HepG2 (cell line): ENCODE results near the gene KATNBL1. TPM values are rescaled to one million over a fixed set of nuclear protein-coding genes. Genes with fewer than 3 reads are reported as not detected.

ENCODE experiments used
- ATAC-seq: fragments of 200-7000 bp; cut with Tn5 transposase; 3 replicates; pipeline ENCODE4 v1.9.1; 2020; ENCODE audit warnings: mild to moderate bottlenecking, moderate library complexity
- BruUV-seq: library from RNA; stranded (reverse); fragments of 400-500 nt; replicated peaks from 2 replicates; lab custom pipeline; 2021; lab: Mats Ljungman, UMichigan
- CTCF ChIA-PET: fragments of 300-600 bp; formaldehyde crosslinking; extraction: SDS; loops from one replicate; lab custom pipeline; 2021; ENCODE audit warnings: low total read pairs, inconsistent platforms, low intra/inter-chr PET ratio; lab: Yijun Ruan, JAX
- POLR2A ChIA-PET: fragments of 350-600 bp; sonication (Branson Sonifier 250); formaldehyde crosslinking; loops from one replicate; lab custom pipeline; 2020; ENCODE audit warnings: antibody characterized with exemption, inconsistent platforms; lab: Yijun Ruan, JAX
- DNase-seq: peaks from one replicate; pipeline ENCODE4 v3.0.0-alpha.2; 2015; ENCODE audit warnings: low spot score
- FAIRE-seq: peaks from 3 replicates; lab custom pipeline; 2011; peaks lifted over from hg19 to GRCh38; lab: Jason Lieb, UNC
- H2AFZ ChIP-seq: one replicate; pipeline ENCODE4 v1.6.1; 2011; ENCODE audit warnings: low read length, inconsistent platforms
- H3K27ac ChIP-seq: fragments of 300-600 bp; 3 replicates; pipeline ENCODE4 v1.8.0; 2011; ENCODE audit warnings: mixed run types, mild to moderate bottlenecking, mixed read lengths, low read length, inconsistent platforms; ENCODE audit not compliant: insufficient read depth; ENCODE audit errors: extremely low read length
- H3K27me3 ChIP-seq, 2 experiments: fragments of 200-600 bp in 1 of 2; 2 replicates in 1 of 2; 3 replicates in 1 of 2; pipeline versions ENCODE4 v1.6.0 to v1.8.0; 2011; ENCODE audit warnings: low read length in 2 of 2, mild to moderate bottlenecking in 2 of 2, moderate library complexity in 2 of 2, inconsistent platforms in 1 of 2; ENCODE audit not compliant: insufficient read depth in 2 of 2, control insufficient read depth in 1 of 2
- H3K36me3 ChIP-seq, 2 experiments: fragments of 200-600 bp in 1 of 2; replicated peaks in 1 of 2; 2 replicates in 1 of 2; 3 replicates in 1 of 2; pipeline versions ENCODE4 v1.5.1 to v1.8.0; 2011; ENCODE audit warnings: low read length in 2 of 2, inconsistent platforms in 1 of 2; ENCODE audit not compliant: insufficient read depth in 2 of 2, control insufficient read depth in 1 of 2
- H3K4me1 ChIP-seq: 2 replicates; pipeline ENCODE4 v1.5.1; 2012; ENCODE audit warnings: low read length, inconsistent platforms; ENCODE audit not compliant: insufficient read depth
- H3K4me2 ChIP-seq: 2 replicates; pipeline ENCODE4 v1.6.0; 2011; ENCODE audit warnings: low read depth, low read length, inconsistent platforms
- H3K4me3 ChIP-seq, 3 experiments: fragments of 200-600 bp in 1 of 3; sonication (generic), shearing (Covaris generic) in 1 of 3; replicated peaks in 1 of 3; 2 replicates each; pipeline ENCODE4 v1.5.1; 2011 to 2016; ENCODE audit warnings: low read length in 3 of 3, inconsistent platforms in 2 of 3, low read depth in 2 of 3, mild to moderate bottlenecking in 2 of 3, control low read depth in 1 of 3, mixed read lengths in 1 of 3; ENCODE audit not compliant: insufficient read depth in 1 of 3
- H3K79me2 ChIP-seq: one replicate; pipeline ENCODE4 v1.6.1; 2011; ENCODE audit warnings: low read length, inconsistent platforms; ENCODE audit not compliant: insufficient read depth
- H3K9ac ChIP-seq: 2 replicates; pipeline ENCODE4 v1.6.0; 2011; ENCODE audit warnings: mild to moderate bottlenecking, low read depth, low read length, inconsistent platforms; ENCODE audit not compliant: insufficient read depth
- H3K9me3 ChIP-seq: 2 replicates; pipeline ENCODE4 v1.5.1; 2012; ENCODE audit warnings: mild to moderate bottlenecking, low read length
- H4K20me1 ChIP-seq: 2 replicates; pipeline ENCODE4 v1.6.0; 2011; ENCODE audit warnings: inconsistent platforms, mild to moderate bottlenecking, low read length, moderate library complexity; ENCODE audit not compliant: insufficient read depth
- GLI4 ChIP-seq: sonication (generic); formaldehyde crosslinking; IDR thresholded peaks from 2 replicates; pipeline ENCODE4 v1.5.1; 2020; ENCODE audit warnings: missing genetic modification reagents, mild to moderate bottlenecking, moderate library complexity, borderline replicate concordance
- GMEB1 ChIP-seq: sonication (generic); formaldehyde crosslinking; IDR thresholded peaks from 2 replicates; pipeline ENCODE4 v1.5.1; 2020; ENCODE audit warnings: missing genetic modification reagents, mild to moderate bottlenecking, borderline replicate concordance
- HOXD1 ChIP-seq: sonication (generic); formaldehyde crosslinking; IDR thresholded peaks from 2 replicates; pipeline ENCODE4 v1.5.0; 2020; ENCODE audit warnings: missing genetic modification reagents
- IKZF4 ChIP-seq: sonication (generic); formaldehyde crosslinking; IDR thresholded peaks from 2 replicates; pipeline ENCODE4 v1.5.1; 2020; ENCODE audit warnings: borderline replicate concordance, mild to moderate bottlenecking, low read depth, missing genetic modification reagents; ENCODE audit errors: not compliant biosample characterization
- PAWR ChIP-seq: sonication (generic); formaldehyde crosslinking; IDR thresholded peaks from 2 replicates; pipeline ENCODE4 v1.4.0; 2020; ENCODE audit warnings: missing genetic modification reagents, mild to moderate bottlenecking, borderline replicate concordance
- SETDB1 ChIP-seq: sonication (generic); formaldehyde crosslinking; IDR thresholded peaks from 2 replicates; pipeline ENCODE4 v1.5.1; 2020; ENCODE audit warnings: missing genetic modification reagents, mild to moderate bottlenecking, borderline replicate concordance
- SMARCE1 ChIP-seq: fragments of 450-650 bp; IDR thresholded peaks from 2 replicates; pipeline ENCODE4 v1.6.1; 2017; ENCODE audit warnings: borderline replicate concordance
- WIZ ChIP-seq: sonication (generic); formaldehyde crosslinking; IDR thresholded peaks from 2 replicates; pipeline ENCODE4 v1.5.1; 2020; ENCODE audit warnings: mild to moderate bottlenecking, missing genetic modification reagents
- ZBTB7A ChIP-seq: sonication (generic); formaldehyde crosslinking; IDR thresholded peaks from 2 replicates; pipeline ENCODE4 v1.8.0; 2022; ENCODE audit warnings: mild to moderate bottlenecking, missing genetic modification reagents
- ZNF17 ChIP-seq: sonication (generic); formaldehyde crosslinking; IDR thresholded peaks from 2 replicates; pipeline ENCODE4 v1.5.0; 2020; ENCODE audit warnings: mild to moderate bottlenecking, missing genetic modification reagents
- ZNF644 ChIP-seq: IDR thresholded peaks from 2 replicates; pipeline ENCODE4 v1.6.1; 2016; ENCODE audit warnings: low read depth
- ZNF687 ChIP-seq: sonication (generic); formaldehyde crosslinking; IDR thresholded peaks from 2 replicates; pipeline ENCODE4 v1.5.1; 2020; ENCODE audit warnings: mild to moderate bottlenecking, missing genetic modification reagents, moderate library complexity
- ZNF737 ChIP-seq: sonication (generic); formaldehyde crosslinking; IDR thresholded peaks from 2 replicates; pipeline ENCODE4 v1.5.0; 2020; ENCODE audit warnings: missing genetic modification reagents, mild to moderate bottlenecking, borderline replicate concordance
- ZSCAN22 ChIP-seq: sonication (generic); formaldehyde crosslinking; IDR thresholded peaks from 2 replicates; pipeline ENCODE4 v1.4.0; 2020; ENCODE audit warnings: mild to moderate bottlenecking, missing genetic modification reagents
- WGBS: methylation state at CpG from one replicate; pipeline ENCODE4 v1.1.6; 2017; ENCODE audit warnings: low lambda C conversion rate; 5-methylcytosine and 5-hydroxymethylcytosine counted together
- in situ Hi-C: cut with HindIII; loops from 2 replicates; pipeline ENCODE4 v1.10.0; 2017; ENCODE audit warnings: low pct_unique_long_range_greater_than_20kb; ENCODE audit not compliant: extremely low pct_ligation_motif_present
- intact Hi-C: fragments of 100-400 bp; cut with micrococcal nuclease; formaldehyde crosslinking; loops from one replicate; pipeline ENCODE4 v1.10.0; 2022; ENCODE audit not compliant: unreplicated experiment
- polyA plus RNA-seq, 8 experiments: library from polyadenylated mRNA; depleted of rRNA in 3 of 8; stranded (reverse) in 7 of 8; unstranded in 1 of 8; fragments of >200 nt; fragmentation: Illumina TruSeq in 4 of 8; extraction: Trizol in 4 of 8; gene quantifications; 2 replicates each; pipeline versions ENCODE4 v1.2.1 to v1.2.3, GENCODE V29; 2011 to 2016; ENCODE audit warnings: low read depth in 4 of 8, missing spikeins in 1 of 8, mixed read lengths in 1 of 8; ENCODE audit not compliant: insufficient read depth in 1 of 8
- total RNA-seq, 5 experiments: library from RNA; depleted of rRNA; stranded (reverse); fragments of >200 nt; fragmentation: Illumina TruSeq; extraction: Trizol; gene quantifications; 2 replicates each; pipeline ENCODE4 v1.2.3, GENCODE V29; 2016; ENCODE audit warnings: low read depth in 1 of 5

KATNBL1 gene
- total and polyA plus RNA-seq, 2 of the 13 experiments (the other 11 are each of a cell fraction or from before 2014, with no cell fraction given) = 23.4 to 42.8 TPM

- no peaks in the 10 kb centered on the region for H3K9me3 ChIP-seq
- H3K27ac ChIP-seq = no peak overlapping the region
- ATAC-seq (no peak), FAIRE-seq (no peak), DNase-seq (no peak)
- no peaks in the 10 kb centered on the region for H4K20me1 ChIP-seq
- intact Hi-C loops = no loop called here
- no peak overlapping the region for H2AFZ ChIP-seq
- no peaks in the 10 kb centered on the region for H3K79me2 ChIP-seq
- ChIA-PET POLR2A (no interaction called here), CTCF (no interaction called here)
- H3K36me3 ChIP-seq = peaks cover 7 to 33% of the 10 kb centered on the region in 2 experiments; a peak in 4 of 5 replicates
- WGBS = 85% methylated on average over 9 of the region's 9 CpGs
- no peak overlapping the region for H3K4me2 ChIP-seq
- no peaks in the 10 kb centered on the region; a peak in 1 of 5 replicates for H3K27me3 ChIP-seq
- in situ Hi-C loops = loop anchor here (25.0 kb wide), 1 partner anchor 341 kb away; the partner anchor contains the start of gene GOLGA8B
- no peak overlapping the region for H3K4me3 ChIP-seq
- no peak overlapping the region for H3K9ac ChIP-seq
- BruUV-seq = no TSS peak
- TF ChIP-seq ZNF687 (CRISPR knock-in tag) (no peak), WIZ (CRISPR knock-in tag) (no peak), ZNF737 (no peak), GLI4 (CRISPR knock-in tag) (no peak), SMARCE1 (no peak), PAWR (CRISPR knock-in tag) (no peak), ZSCAN22 (CRISPR knock-in tag) (no peak), ZNF17 (CRISPR knock-in tag) (no peak), GMEB1 (no peak), IKZF4 (no peak), ZBTB7A (no peak), HOXD1 (no peak), ZNF644 (CRISPR knock-in tag) (no peak), SETDB1 (no peak)
- no peaks in the 10 kb centered on the region for H3K4me1 ChIP-seq
These were observed 36.5 kb upstream of the KATNBL1 start for GRCh38 chr15:34246276-34246976.
